ENCODE measurements around the gene MROH2A.

DNA sequence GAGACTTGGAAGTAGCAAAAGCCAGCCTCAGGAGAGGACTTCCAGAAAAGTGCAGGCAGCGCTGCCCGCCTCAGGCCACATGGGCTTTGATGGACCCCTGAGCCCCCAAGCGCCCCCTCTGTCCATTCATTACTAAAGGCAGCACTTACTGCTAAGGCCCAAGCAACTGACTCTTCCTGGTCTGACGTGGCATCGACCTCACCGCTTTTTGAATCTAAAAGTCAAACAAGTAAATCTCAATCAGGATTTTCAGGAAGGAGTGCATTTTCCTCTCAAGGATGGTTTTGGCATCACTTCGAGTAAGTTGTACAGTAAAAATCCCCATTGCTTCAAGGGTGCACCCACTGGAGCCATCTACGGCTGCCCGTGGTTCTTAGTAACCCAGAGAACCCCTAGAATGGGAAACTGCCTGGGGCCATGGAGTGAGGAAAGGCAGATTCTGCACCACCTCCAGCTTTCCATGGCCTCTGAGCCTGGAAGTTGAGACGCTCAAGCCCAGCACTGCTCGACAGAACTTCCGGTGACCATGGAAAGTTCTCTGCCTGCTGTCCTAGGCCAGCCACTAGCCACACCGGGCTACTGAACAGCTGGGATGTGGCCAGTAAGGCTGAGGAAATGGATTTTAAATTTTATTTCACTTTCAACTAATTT is 69.2 kb downstream of the MROH2A start:
- no peak for TF ChIP-seq TAF1 (IDR thresholded peaks at IDR 0.05; ENCODE audit: borderline replicate concordance, low read depth, low read length)
- TF ChIP-seq POLR2A (IDR thresholded peaks at IDR 0.05; ENCODE audit: low read depth, low read length) = no peak
